ENCODE data around the gene CTNNBL1.

CTNNBL1 gene

DNA sequence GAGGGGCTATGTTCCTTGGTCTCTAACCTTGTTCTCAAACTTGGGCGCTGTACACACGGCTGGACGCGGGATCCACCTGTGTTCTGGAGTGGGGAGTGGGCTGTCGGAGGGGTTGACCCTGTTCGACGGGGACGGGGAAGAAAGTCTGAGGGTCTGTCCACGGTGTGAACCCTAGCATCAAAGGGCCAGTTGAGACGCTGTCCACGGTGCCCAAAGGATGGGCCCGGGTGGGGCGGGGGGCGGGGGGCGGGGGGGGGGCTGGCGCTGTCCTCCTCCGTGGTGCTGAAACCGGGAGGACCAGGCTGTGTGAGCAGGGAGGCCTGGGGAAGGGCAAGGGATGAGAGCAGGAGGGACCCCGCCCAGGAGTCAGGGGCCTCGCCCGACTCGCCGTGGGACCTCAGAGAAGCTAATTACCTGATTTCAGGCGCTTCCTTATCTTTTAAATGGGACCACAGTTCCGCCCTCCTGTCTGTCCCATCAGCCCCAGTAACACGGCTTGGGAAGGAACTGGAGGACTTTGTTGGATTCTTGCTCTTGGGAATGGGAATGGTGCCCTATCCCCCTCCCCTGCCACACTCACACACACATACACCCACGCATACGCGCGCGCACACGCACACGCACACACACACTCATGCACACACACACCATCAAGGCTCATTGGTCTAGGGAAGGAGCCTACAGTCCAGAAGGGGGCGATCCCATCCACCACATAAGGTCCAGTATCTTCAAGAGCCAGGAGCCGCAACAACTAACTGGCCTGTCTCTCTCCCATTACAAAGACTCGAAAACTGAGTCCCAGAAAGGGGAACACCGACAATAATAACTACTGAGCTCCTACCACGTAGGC is 208.0 kb downstream of the CTNNBL1 start:
- DNase-seq (ENCODE audit: low read depth), result no peak

DNA sequence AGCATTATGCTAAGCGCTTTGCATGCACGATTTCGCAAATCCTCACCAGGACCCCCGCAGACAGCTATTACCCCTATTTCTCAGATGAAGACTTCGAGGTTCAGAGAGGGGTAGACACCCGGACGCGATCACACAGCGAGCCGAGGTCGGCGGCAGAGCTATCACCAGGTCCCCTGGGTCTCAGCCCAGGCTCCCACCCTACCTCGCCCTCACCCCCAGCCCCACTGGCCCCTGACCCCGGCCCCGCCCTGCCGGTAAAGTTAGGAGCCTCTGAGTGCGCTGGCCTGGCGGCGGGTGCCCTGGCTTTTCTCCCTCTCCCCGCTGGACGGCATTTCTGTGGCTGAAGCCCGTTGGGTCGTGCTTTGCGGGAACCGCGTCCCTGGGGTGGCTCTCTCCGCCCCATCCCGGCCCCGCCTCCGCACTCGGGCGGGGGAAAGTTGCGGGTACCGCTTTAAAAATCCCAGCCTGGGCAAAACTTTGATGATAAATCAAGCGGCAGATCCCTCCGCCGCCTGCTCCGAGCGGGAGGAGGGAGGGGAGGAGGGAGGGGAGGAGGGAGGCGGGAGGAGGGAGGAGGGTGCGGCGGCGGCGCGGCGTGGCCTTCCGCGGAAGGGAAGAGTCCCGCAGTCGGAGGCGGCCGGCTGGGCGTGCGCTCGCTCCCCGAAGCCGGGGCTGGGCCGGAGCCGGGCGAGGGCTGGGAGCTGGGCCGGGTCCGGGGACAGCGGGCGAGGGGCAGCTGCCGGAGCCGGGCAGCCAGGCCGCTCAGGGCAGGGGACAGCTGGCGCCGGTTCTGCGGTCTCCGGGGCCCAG is 208.9 kb downstream of the CTNNBL1 start, which contains the start of gene VSTM2L:
Gene VSTM2L, plus strand, starts transcription at position 624 of the 810 bp plus-strand sequence. CDS start 224 bp downstream, outside the sequence.
- no peak for DNase-seq (ENCODE audit: low read depth)

- no peak for DNase-seq (ENCODE audit: low read depth)
Observed at GRCh38 chr20:37903317-37904007, 209.6 kb downstream of the CTNNBL1 start.

DNA sequence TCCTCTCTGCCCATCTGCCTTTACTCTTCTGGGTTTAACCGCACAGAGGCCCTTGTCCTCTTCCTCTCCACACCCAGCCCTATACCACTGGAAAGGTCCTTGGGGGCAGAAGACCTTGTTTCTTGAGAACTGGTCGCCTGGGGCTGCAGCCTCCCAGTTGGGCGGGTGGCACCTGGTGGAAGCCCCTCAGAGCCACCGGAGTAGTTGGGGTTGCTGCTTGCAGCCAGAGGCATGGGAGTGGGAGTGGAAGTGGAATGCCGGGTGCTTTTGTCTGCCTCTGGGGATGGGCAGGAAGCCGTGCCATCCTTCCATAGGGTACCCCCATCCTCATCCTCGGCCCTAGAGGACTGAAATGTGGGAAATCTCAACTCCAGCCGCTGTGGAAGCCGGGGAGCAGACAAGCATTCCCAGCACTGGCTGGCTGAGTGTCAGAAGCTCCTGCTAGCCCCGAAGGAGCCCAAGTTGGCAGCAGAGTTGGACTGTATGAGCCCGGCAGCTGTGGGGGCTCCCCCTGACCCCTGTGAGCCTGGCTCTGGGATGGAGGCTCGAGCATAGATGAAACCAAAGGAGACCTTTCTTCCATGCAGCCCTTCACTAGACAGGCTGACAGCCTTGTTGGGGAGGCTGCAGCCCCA is 210.3 kb downstream of the CTNNBL1 start:
- DNase-seq (ENCODE audit: low read depth), result no peak

GRCh38 chr20:37904845-37905373 is 211.1 kb downstream of the CTNNBL1 start:
- no peak for DNase-seq (ENCODE audit: low read depth)

DNA sequence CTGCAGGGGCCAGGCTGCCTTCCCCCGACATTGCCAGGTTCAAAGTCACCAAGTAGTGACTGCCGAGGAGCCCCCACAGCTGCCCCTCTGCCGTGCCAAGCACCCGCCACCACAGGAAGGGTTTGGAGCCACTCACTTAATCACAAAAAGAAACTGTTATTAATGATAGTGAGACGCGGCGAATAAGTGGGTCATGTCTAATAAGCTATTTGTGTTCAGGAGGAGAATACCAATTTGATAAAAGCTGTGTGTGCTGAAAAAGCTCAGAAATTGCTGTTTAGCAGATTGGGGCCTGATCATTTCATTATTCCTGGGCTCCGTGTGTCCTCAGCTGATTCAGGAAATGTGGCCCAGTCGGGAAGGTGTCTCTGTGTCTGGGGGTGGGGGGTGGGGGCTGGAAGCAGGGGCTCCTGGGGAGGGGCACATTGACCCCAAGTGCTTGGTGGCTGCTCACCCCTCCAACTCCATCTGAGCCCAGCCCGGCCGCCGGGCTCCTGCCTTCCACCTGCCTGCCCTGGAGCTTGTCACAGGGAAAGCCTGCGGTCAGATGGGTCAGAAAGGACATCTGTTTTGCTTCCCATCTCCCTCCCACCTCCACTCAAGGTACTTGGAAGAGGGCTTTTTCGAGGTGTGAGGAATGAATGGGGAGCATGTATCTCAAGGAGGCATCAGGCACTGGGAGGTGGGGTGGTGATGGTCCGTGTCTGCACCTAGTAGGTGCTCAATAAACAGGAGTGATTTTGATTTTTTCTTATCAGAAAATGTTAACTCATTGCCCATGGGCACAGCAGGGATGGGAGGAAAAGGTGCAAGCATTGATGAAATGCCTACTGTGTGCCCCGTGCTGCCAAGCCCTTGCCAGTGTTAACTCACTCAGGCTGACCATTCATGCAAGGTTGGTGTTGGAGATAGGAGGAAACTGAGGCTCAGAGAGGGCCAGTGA is 212.1 kb downstream of the CTNNBL1 start:
- DNase-seq (ENCODE audit: low read depth), result no peak

GRCh38 chr20:37907330-37907676 is 213.5 kb downstream of the CTNNBL1 start:
- no peak for DNase-seq (ENCODE audit: low read depth)

- DNase-seq (ENCODE audit: low read depth), result no peak
Observed at GRCh38 chr20:37907677-37908401, 214.0 kb downstream of the CTNNBL1 start.

- DNase-seq (ENCODE audit: low read depth), result no peak
Observed at GRCh38 chr20:37911261-37911660, 217.4 kb downstream of the CTNNBL1 start.

DNA sequence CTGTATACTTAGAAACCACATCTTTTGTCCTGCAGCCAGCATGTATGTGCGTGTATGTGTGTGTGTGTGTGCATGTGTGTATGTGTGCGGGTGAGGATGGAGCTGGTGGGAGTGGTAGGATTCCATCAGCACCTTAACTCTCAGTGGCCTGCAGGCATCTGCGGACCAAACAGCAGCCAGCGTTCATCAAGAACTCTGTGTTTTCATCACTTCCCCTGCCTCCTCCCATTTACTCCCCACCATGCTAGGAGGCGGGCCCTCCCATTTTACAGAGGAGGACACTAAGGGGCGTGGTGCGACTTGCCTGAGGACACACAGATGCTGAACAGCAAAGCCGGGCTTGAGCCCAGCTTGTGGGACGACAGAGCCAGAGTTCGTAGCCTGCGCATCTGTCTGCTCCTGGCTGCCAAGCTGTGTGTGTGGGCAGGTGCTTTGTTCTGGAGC is 218.0 kb downstream of the CTNNBL1 start:
- DNase-seq (ENCODE audit: low read depth), result no peak

DNA sequence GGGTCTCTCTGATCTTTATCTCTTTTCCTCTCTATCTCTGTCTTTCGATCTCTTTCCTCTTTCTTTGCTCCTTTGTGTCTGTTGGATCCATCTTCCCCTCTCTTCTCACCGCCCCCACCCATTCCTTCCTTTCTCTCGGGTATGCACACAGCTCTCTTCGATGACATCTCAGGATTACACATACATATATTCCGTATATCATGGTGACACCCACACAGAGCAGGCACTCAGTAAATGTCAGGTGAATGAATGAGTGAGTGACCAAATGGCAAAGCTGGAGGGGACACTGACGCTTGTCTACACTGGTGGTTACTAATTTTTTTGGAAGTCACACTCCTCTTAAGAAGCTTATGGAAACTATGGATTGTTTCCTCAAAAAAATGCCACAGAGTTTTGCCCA is 219.0 kb downstream of the CTNNBL1 start:
- DNase-seq (ENCODE audit: low read depth), result no peak

DNA sequence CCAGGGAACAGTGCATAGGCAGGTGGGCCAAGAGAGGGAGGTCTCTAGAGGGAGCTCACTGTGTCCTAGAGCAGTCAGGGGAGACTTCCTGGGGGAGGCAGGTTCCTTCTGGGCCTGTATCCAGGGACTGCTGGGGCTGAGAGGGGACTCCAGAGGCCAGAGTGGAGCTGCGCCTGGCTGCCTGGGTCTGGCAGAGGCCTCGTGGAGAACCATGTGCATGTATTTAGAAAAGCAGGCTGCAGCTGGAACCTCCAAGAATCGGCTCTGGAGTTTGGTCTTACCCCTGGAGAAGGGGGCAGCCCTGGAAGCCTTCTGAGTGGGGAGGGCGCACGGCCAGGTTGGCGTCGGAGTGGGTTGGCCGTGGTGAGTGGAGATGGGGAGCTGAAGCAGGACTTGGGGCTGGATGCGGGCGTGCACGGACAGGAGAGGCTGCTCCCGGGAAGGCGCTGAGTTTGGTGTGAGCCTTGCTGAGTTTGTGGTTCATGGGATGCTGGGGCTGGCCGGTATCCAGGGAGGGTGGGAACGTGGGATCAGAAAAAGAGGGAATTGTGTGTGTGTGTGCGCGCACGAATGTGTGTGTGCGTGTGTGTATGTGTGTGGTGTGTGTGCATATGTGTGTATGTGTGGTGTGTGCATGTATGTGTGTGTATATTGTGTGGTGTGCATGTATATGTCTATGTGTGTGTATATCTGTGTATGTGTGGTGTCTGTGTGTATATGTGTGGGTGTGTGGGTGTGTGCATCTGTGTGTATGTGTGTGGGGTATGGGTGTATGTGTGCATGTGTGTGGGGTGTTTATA is 219.9 kb downstream of the CTNNBL1 start:
- DNase-seq (ENCODE audit: low read depth), result no peak

GRCh38 chr20:37914367-37914671 is 220.5 kb downstream of the CTNNBL1 start:
- no peak for DNase-seq (ENCODE audit: low read depth)

- no peak for DNase-seq (ENCODE audit: low read depth)
Observed at GRCh38 chr20:37914672-37915433, 221.0 kb downstream of the CTNNBL1 start.

DNA sequence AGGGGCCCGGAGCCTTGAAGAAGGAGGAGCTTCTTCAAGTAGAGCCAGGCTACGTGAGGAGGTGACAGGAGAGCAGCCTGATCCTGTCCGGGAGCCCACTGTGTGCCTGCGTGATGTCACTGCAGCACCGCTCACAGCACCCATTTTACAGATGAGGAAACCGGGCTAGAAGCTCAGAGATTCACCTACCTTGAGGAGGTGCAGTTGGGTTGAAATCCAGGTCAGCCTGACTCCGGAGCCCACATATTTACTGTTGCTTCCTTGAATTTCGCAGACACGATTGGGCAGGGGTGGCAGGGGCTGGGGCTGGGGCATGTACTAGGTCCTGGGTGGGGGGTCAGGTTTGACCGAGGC is 221.6 kb downstream of the CTNNBL1 start:
- no peak for DNase-seq (ENCODE audit: low read depth)

- DNase-seq (ENCODE audit: low read depth), result no peak
Observed at GRCh38 chr20:37915800-37916570, 222.2 kb downstream of the CTNNBL1 start.

GRCh38 chr20:37917461-37917860 is 223.6 kb downstream of the CTNNBL1 start:
- no peak for DNase-seq (ENCODE audit: low read depth)

DNA sequence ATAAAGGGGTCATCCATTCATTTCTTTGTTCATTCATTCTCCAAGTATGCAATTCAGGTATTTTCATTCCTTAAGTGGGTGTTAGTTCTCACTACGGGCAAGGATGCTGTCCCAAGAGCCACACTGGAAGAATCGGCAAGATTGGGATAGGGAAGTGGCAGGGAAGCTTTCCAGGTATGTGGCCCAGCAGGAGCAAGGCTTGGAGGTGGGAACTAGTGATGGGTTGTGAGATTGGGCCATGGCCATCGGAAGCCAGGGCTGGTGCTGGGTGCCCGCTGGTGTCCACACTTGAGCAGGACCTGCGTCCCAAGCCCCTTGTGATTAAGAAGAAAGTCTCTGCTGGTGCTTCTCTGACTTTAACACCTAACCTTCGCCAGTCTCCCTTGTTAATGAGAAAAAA is 224.2 kb downstream of the CTNNBL1 start:
- DNase-seq (ENCODE audit: low read depth), result no peak
